ENCODE data around the gene SCFD2.

Gene SCFD2

GRCh38 chr4:52917817-52918216 lies 448.0 kb downstream of the SCFD2 start:
- Histone ChIP-seq H3K27me3 (replicated peaks; ENCODE audit: control insufficient read depth, insufficient read depth, low read length) (no peaks in the 10 kb centered on the region), H3K4me3 (replicated peaks; ENCODE audit: low read depth, low read length) (no peak overlapping the region), H3K36me3 (ENCODE audit: control insufficient read depth, insufficient read depth, low read length) (no peaks in the 10 kb centered on the region; the same call in 1 of the 2 replicates)
- no peak for DNase-seq (ENCODE audit: extremely low read depth, insufficient read length)
- TF ChIP-seq CTCF (IDR thresholded peaks at IDR 0.05; ENCODE audit: insufficient read depth, low read length, poor library complexity, severe bottlenecking): no peak

GRCh38 chr4:52915730-52916300 lies 450.0 kb downstream of the SCFD2 start:
- TF ChIP-seq CTCF (IDR thresholded peaks at IDR 0.05; ENCODE audit: insufficient read depth, low read length, poor library complexity, severe bottlenecking): no peak
- H3K4me3 ChIP-seq (replicated peaks; ENCODE audit: low read depth, low read length): no peak overlapping the region
- no peaks in the 10 kb centered on the region; the same call in 1 of the 2 replicates for H3K36me3 ChIP-seq (ENCODE audit: control insufficient read depth, insufficient read depth, low read length)
- no peak for DNase-seq (ENCODE audit: extremely low read depth, insufficient read length)
- H3K27me3 ChIP-seq (replicated peaks; ENCODE audit: control insufficient read depth, insufficient read depth, low read length): no peaks in the 10 kb centered on the region

- no peak for TF ChIP-seq CTCF (IDR thresholded peaks at IDR 0.05; ENCODE audit: insufficient read depth, low read length, poor library complexity, severe bottlenecking)
- H3K36me3 ChIP-seq (ENCODE audit: control insufficient read depth, insufficient read depth, low read length): no peaks in the 10 kb centered on the region; the same call in 1 of the 2 replicates
- no peak for DNase-seq (ENCODE audit: extremely low read depth, insufficient read length)
Observed at GRCh38 chr4:52915191-52915590, 450.7 kb downstream of the SCFD2 start.

GRCh38 chr4:52914051-52914605 lies 451.7 kb downstream of the SCFD2 start:
- no peak for TF ChIP-seq CTCF (IDR thresholded peaks at IDR 0.05; ENCODE audit: insufficient read depth, low read length, poor library complexity, severe bottlenecking)
- no peak overlapping the region for H3K4me3 ChIP-seq (replicated peaks; ENCODE audit: low read depth, low read length)
- DNase-seq (ENCODE audit: extremely low read depth, insufficient read length): no peak
- no peaks in the 10 kb centered on the region for H3K27me3 ChIP-seq (replicated peaks; ENCODE audit: control insufficient read depth, insufficient read depth, low read length)
- no peaks in the 10 kb centered on the region; the same call in 1 of the 2 replicates for H3K36me3 ChIP-seq (ENCODE audit: control insufficient read depth, insufficient read depth, low read length)

More at GRCh38 chr4:52915191-52915590, 450.7 kb downstream of the SCFD2 start:
- Histone ChIP-seq H3K27me3 (replicated peaks; ENCODE audit: control insufficient read depth, insufficient read depth, low read length) (no peaks in the 10 kb centered on the region), H3K4me3 (replicated peaks; ENCODE audit: low read depth, low read length) (no peak overlapping the region)

- no peak for DNase-seq (ENCODE audit: extremely low read depth, insufficient read length)
Observed at GRCh38 chr4:52912608-52913007, 453.3 kb downstream of the SCFD2 start.

More at GRCh38 chr4:52912608-52913007, 453.3 kb downstream of the SCFD2 start:
- no peaks in the 10 kb centered on the region; the same call in 1 of the 2 replicates for H3K36me3 ChIP-seq (ENCODE audit: control insufficient read depth, insufficient read depth, low read length)
- no peak for TF ChIP-seq CTCF (IDR thresholded peaks at IDR 0.05; ENCODE audit: insufficient read depth, low read length, poor library complexity, severe bottlenecking)
- H3K4me3 ChIP-seq (replicated peaks; ENCODE audit: low read depth, low read length): no peak overlapping the region
- H3K27me3 ChIP-seq (replicated peaks; ENCODE audit: control insufficient read depth, insufficient read depth, low read length): no peaks in the 10 kb centered on the region
